ENCODE measurements around the gene FKBP3. TPM values are rescaled to one million over a fixed set of nuclear protein-coding genes. Genes with fewer than 3 reads are reported as not detected.
"Not testable (repeated sequence)": the region's sequence is repeated elsewhere in the genome, so short reads cannot be mapped to it uniquely, and the experiment has no call there.

Gene FKBP3
- total and polyA plus RNA-seq, 2 of the 4 experiments (the other 2 are of a cell fraction): 8.6 to 45.3 TPM

GRCh38 chr14:45080416-45080968, 53.8 kb downstream of the FKBP3 start:
- H3K56ac ChIP-seq (ENCODE audit: extremely low read depth, insufficient read depth, low read length); BruUV-seq (replicated peaks); in situ Hi-C loops (cut with MboI; ENCODE audit: low sequenced_read_pairs); H3K23ac ChIP-seq (ENCODE audit: low read depth, low read length); H2AK9ac ChIP-seq (replicated peaks; ENCODE audit: low read depth, low read length, poor library complexity); H3K4me2 ChIP-seq (ENCODE audit: low read depth, low read length); H3K36me3 ChIP-seq (ENCODE audit: control insufficient read depth, insufficient read depth, low read length); H2AFZ ChIP-seq (replicated peaks; ENCODE audit: low read length, poor library complexity); H3K9ac ChIP-seq (ENCODE audit: low read depth, low read length); POLR2A ChIA-PET (ENCODE audit: unreplicated experiment); H4K91ac ChIP-seq (ENCODE audit: insufficient read depth, low read depth, low read length); H3K4me1 ChIP-seq (ENCODE audit: control insufficient read depth, insufficient read depth, low read length); H3K27me3 ChIP-seq (ENCODE audit: control insufficient read depth, insufficient read depth, low read length); H3K14ac ChIP-seq (replicated peaks; ENCODE audit: low read depth, low read length); dilution Hi-C loops (cut with HindIII; ENCODE audit: low sequenced_read_pairs, unreplicated experiment); H3K4ac ChIP-seq (ENCODE audit: low read depth, low read length); intact Hi-C loops (cut with micrococcal nuclease); H2AK5ac ChIP-seq (ENCODE audit: low read depth, low read length); H3K9me3 ChIP-seq (ENCODE audit: control insufficient read depth, insufficient read depth, low read length); H2BK20ac ChIP-seq (ENCODE audit: low read depth, low read length); H3K4me3 ChIP-seq (ENCODE audit: insufficient read depth, low read depth, low read length); H3K9me1 ChIP-seq (ENCODE audit: insufficient read depth, low read length); H4K5ac ChIP-seq (ENCODE audit: low read depth, low read length); H4K8ac ChIP-seq (ENCODE audit: low read depth in 2 of 2, low read length in 2 of 2); H2BK120ac ChIP-seq (ENCODE audit: low read depth, low read length); DNase-seq; H2BK15ac ChIP-seq (ENCODE audit: low read depth, low read length); CTCF ChIA-PET; H3K18ac ChIP-seq (ENCODE audit: low read depth, low read length); ATAC-seq (ENCODE audit: low read depth); H3K27ac ChIP-seq (ENCODE audit: insufficient read depth, low read length); H2BK5ac ChIP-seq (ENCODE audit: low read depth, low read length, poor library complexity, severe bottlenecking); H3K79me1 ChIP-seq (ENCODE audit: low read depth in 1 of 2, low read length in 2 of 2): not testable (repeated sequence)
- peaks cover 14% of the 10 kb centered on the region for H4K20me1 ChIP-seq (ENCODE audit: insufficient read depth, low read length)
- WGBS, 2 experiments (ENCODE audit: extremely low coverage in 2 of 2, insufficient read length in 1 of 2): no CpG with 5 or more reads among the region's 40 CpGs
